Inflammatory macrophage treated with lipopolysaccharide for 1 hour (primary cell): ENCODE results near the gene GDF7.
A peak's percentile ranks its signal among the peaks of the same experiment; 100 is the strongest.

Source experiments
- DNase-seq, 2 donors: peaks; one replicate each; pipeline ENCODE4 v3.0.0-alpha.2; 2020 to 2022

Gene GDF7

DNA sequence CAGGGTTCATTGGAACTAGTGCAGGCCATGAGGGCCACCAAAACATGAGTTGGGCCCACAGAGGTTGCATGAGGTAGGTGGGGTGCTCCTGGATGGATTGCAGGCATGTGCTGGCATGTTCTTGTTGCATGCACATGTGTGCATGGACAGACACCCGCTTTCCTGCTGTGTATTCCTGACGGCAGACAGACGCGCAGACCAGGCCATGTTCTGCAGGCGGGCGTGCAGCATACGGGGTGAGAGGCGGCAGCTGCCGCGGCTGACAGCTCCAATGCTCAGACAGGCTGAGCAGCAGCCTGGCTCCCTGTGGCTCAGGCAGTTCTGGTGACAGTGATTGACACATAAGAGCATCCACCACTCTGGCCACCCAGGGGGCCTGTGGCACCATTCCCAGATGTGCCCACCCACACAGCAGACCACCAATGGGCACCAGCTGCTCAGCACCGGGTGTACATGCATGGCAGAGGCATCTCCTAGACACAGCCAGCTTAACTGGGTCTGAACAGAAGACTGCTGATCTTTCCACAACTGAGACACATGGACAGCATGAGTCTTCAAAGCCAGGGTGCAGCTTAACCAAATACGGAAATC, 37.3 kb upstream of the GDF7 start:
- DNase-seq = no peak

DNA sequence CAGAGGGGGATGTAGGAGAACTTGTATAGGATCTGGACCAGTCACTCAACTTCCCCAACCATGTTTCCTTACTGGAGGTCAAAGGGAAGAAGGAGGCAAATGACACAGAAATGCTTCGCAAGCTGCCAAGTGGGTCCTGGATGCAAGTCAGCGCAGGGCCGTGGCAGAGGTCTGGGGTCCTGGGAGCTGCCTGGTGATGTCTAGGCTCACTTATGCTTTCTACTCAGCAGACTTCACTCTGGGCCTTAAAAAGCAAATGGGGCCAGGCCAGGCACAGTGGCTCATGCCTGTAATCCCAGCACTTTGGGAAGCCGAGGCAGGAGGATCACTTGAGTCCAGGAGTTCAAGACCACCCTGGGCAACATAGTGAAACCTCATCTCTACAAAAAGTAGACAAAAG, 36.0 kb upstream of the GDF7 start:
- no peak for DNase-seq

- no peak for DNase-seq
These were observed 35.2 kb upstream of the GDF7 start for GRCh38 chr2:20631617-20632307.

DNA sequence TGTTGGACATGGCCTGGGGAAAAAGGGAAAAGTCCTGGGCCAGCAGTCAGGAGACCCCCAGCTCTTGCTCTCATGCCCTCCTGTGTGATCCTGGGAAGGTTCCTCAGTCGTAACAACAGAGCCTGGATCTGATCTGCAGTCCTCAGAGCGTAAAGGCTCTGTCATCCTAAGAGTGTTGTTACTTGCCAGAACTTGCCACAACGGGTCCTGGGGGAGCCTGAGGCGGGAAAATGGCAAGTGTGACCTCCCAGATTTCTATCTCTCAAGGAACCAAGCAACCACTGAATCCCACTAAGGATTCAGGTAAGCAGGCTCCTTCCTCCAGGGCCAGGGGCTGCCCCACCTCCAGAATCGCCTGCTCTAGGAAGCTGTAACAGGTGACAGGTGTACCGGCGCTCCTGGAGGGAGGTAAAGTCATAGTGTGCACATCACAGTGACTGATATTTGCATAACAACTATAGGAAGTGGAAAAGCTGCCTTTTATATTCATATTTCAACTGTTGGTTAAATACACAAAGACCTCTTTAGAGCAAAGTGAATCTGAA, 34.4 kb upstream of the GDF7 start:
- DNase-seq = no peak

- DNase-seq = no peak
These were observed 33.9 kb upstream of the GDF7 start for GRCh38 chr2:20633001-20633400.

DNA sequence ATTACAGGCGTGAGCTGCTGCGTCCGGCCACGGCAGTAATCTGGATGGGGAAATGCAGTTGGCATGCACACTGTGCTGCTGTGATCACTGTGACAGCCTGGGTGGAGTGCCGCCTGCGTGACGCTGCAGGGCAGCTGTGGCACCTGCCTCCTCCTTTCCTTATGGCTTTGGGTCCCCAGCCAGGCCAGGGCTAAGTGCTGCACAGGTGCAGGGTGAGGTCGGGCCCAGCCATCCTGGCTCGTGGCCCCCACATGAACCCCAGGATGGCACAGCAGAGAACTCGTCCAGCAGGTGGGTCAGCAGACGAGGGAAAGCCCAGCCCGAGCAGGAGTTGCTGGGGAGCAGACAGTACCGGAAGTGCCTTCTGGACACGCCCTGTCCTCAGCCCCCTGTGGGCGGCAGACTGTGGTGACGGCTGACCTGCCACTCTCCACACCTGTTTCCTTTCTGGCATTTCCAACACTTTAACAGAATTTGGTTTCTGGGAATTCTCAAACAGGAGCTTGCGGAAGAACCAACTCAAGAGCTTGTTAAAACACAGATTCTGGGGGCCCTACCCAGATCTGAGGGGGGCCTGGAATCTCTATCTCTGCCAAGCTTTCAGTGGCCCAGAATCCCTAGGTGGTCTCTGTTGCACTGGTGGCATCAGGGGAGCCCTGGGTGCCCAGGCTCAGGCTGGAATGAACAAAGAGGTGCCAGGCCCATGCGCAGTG, 33.0 kb upstream of the GDF7 start:
- no peak for DNase-seq

GRCh38 chr2:20634507-20635112, 32.3 kb upstream of the GDF7 start:
- no peak for DNase-seq

DNA sequence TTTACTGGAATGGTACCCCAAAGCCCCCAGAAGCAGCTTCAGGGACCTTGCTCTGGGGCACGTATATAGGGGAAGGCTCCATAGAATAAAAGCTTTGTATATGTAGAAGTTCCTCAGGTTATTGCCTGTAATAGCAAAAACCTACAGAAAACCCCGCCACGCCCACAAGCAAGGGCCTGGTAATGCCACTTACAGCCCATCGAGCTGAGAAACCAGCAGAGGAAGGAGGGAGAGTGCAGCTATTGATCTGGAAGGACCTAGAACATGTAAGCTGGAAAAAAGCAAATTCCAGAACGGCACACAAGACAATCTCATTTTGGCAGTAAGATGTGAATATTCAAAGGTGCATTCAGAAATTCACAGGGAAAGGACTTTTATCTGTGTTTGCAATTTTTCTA, 31.8 kb upstream of the GDF7 start:
- no peak for DNase-seq

GRCh38 chr2:20635675-20636584, 31.0 kb upstream of the GDF7 start:
- DNase-seq = peak; percentile 26 to 71

- DNase-seq = no peak
These were observed 29.8 kb upstream of the GDF7 start for GRCh38 chr2:20637147-20637546.

DNA sequence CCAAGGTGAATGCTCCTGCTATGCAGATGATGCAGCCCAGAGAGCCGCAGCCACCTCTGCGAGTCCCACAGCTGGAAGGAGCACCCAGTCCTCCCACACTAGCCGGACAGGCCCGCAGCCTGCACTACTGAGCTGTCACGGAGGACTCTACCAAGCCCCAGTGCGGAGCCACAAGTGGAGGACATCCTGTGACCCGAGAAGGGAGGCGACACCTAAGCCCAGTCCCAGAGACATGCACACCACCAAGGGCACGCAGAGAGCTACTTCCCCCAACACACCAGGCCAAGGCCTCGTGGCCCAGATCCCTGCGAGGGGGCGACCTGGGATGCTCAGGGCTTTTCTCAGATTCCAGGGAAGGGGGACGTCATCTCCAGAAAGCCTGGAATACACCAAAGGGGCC, 28.9 kb upstream of the GDF7 start:
- no peak for DNase-seq

- no peak for DNase-seq
These were observed 28.1 kb upstream of the GDF7 start for GRCh38 chr2:20638646-20639430.

DNA sequence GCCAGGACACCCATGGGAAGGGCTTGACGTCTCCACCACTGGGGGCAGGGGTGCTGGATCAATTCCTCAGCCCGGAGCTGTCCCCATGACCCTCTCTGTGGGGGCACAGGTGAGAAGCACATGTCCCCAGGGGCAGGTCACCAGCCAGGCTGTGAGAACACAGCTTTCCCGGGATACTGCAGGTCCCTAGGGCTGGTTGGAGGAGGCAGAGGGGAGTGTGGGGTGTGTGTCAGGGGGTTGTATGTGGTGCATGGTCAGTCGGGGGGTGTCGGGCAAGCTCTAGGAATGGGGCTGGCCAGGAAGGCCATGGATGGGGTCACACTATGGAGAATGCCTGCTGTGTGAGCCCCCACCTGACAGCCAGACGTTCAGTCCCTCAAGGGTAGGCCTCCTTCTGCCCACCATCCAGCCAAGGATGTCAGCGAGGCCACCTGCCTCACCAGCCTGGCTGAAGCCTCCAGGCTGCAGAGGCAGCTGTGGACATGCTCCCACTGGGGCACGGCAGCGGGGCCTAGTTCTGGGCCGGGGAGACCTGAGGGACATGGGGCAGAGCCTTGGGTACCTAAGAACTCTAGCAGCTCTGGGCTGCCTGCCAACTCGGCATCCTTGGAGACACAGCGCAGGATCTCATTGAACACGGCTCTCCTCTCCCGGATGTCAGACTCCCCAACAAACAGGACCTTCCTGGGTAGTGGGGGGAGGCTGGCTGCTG, 26.4 kb upstream of the GDF7 start:
- no peak for DNase-seq

DNA sequence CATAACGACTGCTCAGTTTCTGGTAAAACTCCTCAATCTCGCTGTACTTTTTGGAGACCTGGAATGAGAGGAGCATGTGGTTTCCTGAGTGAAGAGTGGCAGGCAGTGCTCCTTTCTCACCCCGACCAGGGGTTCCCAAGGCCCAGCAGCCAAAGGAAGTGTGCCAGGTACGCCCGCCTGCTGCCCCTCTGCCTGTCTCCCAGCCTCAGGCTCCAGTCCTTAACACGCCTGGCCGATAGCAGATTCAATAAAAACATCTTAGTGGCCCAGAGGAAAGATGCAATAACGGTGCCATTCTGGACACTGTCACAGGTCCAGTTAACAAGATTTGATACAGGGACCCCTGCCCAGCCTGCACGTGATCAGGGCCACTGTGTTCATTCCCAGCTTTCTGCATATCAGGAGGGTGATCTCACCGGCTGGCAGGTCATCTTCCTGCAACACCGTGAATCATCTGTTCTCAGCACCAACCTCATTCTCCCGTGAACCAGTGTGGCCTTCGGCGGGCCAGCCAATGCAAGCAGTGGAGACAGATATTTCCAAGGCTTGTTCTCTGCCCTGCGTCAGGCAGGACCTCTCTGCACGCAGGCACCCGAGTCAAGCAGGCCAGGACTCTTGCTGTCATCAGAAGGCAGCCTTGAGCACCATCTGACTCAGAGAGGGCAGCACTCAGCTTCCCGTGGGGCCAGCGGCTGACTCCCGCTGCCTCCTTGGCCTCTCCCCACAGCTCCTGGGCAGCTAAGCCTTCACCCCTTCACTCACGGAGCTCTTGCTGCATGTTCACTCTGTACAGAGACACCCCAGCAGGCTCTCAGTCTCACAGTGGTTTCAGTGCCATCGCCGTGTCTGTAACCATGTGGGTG, 25.6 kb upstream of the GDF7 start:
- no peak for DNase-seq

GRCh38 chr2:20642055-20642971, 24.6 kb upstream of the GDF7 start:
- peak; percentile 19 to 78 for DNase-seq

GRCh38 chr2:20643060-20643459, 23.9 kb upstream of the GDF7 start:
- DNase-seq = no peak

DNA sequence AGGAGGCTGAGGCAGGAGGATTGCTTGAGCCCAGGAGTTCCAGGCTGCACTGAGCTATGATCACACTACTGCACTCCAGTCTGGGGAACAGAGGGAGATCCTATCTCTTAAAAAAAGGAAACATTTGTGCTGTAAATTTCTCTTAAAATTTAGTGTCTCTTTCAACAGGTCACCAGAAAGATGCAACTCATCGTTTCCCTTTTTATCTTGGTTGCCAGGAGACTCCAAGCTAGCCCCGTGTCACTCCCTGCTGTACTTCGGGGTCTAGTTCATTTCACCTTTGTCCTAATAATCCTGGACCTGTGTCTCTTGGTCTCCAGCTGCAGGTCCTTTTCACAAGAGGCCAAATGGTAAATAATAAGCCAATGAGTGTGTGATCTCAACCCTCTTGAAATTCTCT, 23.1 kb upstream of the GDF7 start:
- DNase-seq = no peak

DNA sequence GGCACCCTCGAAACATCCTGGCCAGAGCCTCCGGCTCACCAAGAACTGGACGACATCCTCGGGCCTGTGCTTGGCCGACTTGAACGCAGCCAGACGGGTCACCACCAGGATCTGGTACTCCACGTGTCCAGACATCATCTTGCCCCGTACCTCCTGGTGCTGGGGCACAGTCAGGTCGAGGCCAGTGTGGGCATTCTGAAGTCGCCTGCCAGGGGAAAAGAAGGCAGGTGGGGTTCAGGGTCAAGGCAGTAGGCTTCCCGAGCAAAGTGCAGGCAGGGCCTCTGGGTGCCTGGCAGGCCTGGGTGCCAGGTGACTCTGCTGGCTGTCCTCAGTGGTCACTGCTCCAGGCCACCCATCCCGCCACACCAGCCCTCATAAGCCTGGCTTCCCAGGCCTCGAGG, 21.6 kb upstream of the GDF7 start:
- no peak for DNase-seq

DNA sequence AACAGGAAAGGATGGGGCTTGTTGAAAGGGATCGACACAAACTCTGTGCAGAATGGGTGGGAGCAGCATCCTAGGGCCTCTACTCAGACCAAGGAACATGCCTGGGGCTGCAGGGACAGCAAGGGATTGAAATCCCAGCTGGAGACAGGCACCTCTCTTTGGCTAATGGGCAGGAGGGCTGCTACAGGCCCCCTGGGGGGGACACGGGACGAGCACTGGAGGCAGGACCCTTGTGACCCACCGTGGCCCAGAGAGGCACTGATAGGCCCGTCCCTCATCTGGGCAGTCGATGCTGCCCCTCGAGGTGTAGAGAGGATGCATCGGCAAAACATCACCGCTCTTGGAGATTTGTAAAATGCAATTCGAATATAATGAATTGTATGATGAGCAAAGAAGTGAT, 21.2 kb upstream of the GDF7 start:
- no peak for DNase-seq
